GM19043 (cell line): ENCODE data around the gene RGS3.
A peak's percentile ranks its signal among the peaks of the same experiment; 100 is the strongest.

ENCODE experiments used
- ATAC-seq: cut with Tn5 transposase; IDR thresholded peaks from one replicate; pipeline ENCODE4 v1.9.1; 2021; ENCODE audit warnings: low read depth; ENCODE audit not compliant: unreplicated experiment

Gene RGS3

GRCh38 chr9:113582698-113583200, 119.2 kb downstream of the RGS3 start:
- ATAC-seq: no peak

DNA sequence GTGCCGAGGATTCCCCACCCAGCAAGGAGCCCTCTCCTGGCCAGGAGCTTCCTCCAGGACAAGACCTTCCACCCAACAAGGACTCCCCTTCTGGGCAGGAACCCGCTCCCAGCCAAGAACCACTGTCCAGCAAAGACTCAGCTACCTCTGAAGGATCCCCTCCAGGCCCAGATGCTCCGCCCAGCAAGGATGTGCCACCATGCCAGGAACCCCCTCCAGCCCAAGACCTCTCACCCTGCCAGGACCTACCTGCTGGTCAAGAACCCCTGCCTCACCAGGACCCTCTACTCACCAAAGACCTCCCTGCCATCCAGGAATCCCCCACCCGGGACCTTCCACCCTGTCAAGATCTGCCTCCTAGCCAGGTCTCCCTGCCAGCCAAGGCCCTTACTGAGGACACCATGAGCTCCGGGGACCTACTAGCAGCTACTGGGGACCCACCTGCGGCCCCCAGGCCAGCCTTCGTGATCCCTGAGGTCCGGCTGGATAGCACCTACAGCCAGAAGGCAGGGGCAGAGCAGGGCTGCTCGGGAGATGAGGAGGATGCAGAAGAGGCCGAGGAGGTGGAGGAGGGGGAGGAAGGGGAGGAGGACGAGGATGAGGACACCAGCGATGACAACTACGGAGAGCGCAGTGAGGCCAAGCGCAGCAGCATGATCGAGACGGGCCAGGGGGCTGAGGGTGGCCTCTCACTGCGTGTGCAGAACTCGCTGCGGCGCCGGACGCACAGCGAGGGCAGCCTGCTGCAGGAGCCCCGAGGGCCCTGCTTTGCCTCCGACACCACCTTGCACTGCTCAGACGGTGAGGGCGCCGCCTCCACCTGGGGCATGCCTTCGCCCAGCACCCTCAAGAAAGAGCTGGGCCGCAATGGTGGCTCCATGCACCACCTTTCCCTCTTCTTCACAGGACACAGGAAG, 120.2 kb downstream of the RGS3 start:
- ATAC-seq: no peak

GRCh38 chr9:113584428-113585084, 121.0 kb downstream of the RGS3 start:
- no peak for ATAC-seq

GRCh38 chr9:113585085-113585442, 121.5 kb downstream of the RGS3 start:
- ATAC-seq: no peak

DNA sequence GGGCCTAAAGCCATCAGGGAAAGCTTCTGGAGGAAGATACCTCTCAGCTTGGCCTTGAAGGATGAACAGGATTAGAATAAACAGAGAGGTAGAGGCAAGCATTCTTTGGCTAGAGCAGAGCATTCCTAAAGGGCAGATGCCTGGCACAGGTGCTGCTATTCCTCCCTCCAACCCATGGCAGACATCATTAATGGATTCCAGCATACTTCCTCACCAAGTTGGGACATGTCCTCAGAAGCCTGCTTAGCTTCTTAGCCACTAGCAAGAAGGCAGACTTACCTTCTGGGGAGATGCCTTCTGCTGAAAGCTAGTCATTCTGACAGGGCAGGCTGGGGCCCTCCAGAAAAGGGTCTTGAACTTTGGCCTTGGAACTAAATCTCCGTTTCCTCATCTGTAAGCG, 122.0 kb downstream of the RGS3 start:
- no peak for ATAC-seq

DNA sequence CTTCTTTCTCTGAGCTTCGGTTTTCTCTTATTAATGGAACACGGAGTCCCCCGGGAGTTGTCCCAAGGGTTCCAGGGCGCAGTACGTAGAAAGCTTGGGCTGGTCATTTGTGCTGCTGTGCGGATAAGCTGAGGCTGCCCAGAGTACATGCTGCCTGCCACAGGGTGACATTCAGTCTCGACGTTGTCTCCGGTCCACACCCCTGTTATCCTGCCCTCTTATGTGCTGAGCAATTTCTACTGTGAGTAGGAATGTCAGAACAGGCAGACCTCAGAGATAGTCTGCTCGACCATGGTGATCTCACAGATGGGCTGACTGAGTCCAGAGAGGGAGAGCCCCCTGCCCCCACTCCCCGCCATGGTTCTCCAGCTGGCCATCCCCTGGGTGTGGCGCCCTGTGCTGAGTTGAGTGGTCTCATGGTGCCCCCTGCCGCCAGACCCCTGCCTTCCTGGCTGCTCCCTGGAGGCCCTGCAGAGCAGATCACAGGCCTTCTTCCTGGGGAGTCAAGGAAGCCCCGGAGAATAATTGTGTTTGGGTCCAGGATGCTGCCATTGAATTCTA, 124.0 kb downstream of the RGS3 start:
- no peak for ATAC-seq

DNA sequence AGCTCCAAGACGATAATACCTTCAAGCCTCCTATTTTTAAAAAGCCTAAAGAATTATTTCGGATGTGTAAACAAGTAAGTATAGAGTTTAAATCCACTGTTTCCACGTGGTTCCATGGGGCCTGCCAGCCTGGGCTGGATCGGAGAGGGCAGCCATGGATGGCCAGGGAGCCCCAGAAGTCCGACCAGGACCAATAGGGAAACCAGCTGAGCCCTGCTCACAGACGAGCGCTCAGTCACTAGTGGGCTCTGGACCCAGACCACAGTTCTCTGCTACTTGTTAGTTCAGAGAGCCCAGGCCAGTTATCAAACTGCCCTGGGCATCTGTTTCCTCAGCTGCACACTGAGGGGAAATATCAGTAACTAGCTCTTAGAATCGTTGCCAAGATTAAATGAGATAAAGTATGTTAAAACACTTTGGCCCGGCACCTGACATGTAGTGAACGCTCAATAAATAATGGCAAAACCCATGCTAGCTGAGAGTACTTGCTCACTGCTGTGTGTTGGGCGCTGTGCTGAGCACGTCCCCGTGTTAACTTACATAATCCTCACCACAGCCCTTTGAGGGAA, 124.8 kb downstream of the RGS3 start:
- ATAC-seq: no peak

DNA sequence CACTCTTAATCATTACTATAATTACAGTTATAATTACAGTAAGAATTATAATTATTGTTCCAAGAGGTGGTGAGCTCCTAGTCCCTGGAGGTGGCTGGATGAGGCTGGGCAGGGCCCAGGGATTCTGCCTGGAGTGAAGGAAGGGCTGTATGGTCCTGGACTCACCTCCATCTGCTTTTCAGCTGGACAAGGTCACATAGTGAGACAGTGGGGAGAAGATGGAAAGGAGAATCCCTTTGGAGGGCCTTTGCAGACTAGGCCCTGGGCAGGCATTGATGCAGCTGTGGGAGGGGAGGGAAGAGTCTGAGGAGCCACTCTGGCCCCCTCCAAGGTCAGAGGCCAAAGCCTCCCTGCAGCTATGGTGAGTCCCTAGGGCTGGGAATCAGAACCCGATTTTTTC, 125.4 kb downstream of the RGS3 start:
- ATAC-seq: no peak

- ATAC-seq: no peak
These were observed 125.9 kb downstream of the RGS3 start for GRCh38 chr9:113589407-113589806.

DNA sequence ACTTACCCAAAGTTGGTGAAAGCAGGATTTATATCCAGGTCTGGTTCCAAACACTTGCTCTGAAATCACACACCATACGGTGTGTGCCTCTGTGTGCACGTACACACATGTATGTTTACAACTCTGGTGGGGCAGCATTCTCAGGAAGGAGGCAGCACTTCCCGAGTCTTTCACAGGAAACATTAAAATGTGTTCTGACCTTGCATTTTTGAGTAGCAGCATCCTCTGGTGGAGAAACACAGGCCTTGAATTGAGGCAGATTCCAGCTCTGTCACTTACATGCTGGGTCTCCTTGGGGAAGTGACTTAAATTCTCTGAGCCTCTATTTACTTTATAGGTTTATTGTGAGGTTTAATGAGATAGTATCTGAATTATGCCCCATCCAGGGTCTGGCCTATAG, 126.4 kb downstream of the RGS3 start:
- ATAC-seq: no peak

GRCh38 chr9:113590389-113590788, 126.9 kb downstream of the RGS3 start:
- ATAC-seq: no peak

DNA sequence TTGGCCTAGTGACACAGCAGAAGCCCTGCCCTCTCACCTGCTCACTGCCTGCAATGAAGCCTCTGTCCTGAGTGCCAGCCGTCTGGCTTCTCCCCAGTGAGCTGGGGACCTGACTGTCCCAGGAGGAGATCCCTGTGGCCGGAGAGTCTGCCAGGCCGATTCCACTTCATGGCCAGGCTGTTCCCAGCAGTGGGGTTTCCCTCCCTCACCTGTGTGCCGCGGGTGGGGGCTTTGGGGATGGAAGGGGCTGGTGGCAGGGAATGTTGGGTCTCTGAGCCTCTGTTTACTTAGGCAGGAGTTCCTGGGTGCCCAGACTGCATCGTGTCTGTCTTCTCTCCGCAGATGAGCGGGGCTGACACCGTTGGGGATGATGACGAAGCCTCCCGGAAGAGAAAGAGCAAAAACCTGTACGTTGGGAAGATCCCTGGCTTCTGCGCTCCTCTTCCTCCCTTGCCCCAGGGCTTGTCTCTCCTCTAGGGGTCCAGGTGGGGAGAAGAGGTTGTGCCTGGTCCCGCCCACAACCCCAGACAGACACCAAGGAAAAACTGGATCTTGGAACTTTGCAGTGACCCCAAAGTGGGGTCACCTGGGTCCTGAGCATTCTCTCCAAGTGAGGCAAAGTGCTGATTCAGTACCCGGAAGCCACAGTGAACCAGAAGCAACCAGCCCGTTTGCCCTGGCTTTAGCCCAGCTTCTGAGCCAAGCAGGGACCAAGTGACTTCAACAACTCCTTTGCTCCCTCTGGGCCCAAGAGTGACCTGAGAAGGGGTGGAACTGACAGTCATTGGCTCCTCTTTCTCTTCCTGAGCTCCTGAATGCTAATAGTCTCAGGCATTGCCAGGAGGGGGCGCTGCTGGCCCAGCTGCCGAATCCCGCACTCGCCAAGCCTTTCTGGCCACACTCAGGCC, 127.7 kb downstream of the RGS3 start:
- ATAC-seq: peak; percentile 43

DNA sequence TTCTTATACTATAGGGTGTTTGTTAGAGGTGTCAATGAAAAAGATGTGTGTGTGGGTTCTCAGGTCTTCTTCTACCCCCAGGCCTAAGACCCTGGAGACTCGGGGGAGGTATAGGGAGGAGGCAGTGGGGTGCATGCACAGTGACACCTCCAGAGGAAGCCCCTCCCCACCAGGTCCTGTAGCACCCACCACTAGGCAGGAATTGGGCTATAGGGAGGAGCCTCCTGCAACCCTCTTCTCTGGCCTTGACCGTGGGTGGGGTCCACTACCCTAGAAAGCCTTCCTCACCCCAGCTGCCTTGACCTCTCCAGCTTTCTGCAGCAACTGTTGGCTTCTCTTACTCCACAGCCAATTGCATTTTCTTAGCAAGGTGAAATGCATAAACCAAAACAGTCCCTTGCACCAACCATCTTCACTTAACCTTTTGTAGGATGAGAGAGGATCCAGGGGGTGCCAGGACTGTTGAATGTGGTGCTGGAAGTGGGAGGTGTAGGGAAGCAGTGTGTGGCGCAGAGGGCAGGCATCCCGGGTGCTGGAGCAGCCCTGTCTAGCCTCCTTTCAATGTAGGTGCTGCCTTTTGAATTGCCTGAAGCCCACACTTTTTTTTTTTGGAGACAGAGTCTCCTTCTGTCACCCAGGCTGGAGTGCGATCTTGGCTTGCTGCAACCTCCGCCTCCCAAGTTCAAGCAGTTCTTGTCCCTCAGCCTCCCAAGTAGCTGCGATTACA, 128.5 kb downstream of the RGS3 start:
- ATAC-seq: no peak

- ATAC-seq: no peak
These were observed 129.5 kb downstream of the RGS3 start for GRCh38 chr9:113592876-113593575.

DNA sequence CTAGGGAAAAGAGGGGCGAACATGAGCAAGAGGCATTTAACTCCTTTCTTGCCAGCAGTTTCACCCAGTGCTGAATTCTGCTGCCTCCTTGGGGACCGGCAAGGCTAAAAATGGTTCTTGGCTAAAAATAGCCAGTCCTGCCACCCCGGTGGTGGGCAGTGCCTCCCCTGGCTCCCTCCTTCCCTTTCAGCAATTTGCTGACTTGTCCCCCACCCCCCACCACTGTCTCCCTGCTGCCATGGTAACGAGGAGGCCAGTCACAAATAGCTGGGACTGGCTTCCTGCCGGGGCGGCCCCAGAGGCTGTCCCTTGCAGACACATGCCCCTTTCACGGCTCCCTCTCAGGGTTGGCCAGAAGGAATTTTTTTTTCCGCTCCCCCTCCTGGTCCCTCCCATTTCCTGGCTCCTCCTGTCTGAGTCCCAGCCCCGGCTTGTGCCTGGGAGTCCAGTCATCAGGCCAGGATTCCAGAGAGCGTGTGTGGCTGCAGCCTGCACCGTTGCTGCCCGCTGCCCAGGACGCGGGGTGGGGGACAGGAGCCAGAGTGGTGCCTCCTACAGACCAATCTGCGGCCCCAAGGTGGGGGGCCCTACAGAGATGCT, 130.3 kb downstream of the RGS3 start:
- peak; percentile 77 for ATAC-seq

GRCh38 chr9:113594484-113595299, 131.2 kb downstream of the RGS3 start:
- no peak for ATAC-seq

DNA sequence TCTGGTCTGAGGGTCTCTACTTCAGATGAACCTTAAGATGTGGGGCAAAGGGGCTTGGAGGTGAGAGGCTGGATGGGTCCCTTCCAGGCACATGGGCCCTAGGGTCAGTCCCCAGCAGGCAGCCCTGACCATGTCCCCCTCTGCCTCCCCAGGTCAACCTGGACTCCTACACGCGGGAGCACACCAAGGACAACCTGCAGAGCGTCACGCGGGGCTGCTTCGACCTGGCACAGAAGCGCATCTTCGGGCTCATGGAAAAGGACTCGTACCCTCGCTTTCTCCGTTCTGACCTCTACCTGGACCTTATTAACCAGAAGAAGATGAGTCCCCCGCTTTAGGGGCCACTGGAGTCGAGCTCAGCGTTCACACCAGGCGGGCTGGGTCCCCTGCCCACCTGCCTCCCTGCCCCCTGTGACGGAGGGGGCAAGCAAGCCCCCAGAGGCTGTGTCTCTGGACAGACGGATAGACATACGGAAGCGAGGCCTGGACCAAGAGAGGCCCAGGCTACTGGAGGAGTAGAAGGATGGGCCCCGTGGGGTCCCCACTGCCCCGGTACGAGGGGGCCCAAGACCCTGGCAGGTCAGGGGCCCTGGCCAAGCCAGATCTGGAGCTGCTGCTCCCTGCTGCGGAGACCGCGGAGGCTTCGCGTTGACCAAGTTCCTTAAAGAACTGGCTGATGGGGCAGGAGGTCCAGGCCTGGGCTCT, 133.2 kb downstream of the RGS3 start:
- ATAC-seq: no peak
